ENCODE results near the gene JARID2.
"Not testable (repeated sequence)": the region's sequence is repeated elsewhere in the genome, so short reads cannot be mapped to it uniquely, and the experiment has no call there.

Gene JARID2

DNA sequence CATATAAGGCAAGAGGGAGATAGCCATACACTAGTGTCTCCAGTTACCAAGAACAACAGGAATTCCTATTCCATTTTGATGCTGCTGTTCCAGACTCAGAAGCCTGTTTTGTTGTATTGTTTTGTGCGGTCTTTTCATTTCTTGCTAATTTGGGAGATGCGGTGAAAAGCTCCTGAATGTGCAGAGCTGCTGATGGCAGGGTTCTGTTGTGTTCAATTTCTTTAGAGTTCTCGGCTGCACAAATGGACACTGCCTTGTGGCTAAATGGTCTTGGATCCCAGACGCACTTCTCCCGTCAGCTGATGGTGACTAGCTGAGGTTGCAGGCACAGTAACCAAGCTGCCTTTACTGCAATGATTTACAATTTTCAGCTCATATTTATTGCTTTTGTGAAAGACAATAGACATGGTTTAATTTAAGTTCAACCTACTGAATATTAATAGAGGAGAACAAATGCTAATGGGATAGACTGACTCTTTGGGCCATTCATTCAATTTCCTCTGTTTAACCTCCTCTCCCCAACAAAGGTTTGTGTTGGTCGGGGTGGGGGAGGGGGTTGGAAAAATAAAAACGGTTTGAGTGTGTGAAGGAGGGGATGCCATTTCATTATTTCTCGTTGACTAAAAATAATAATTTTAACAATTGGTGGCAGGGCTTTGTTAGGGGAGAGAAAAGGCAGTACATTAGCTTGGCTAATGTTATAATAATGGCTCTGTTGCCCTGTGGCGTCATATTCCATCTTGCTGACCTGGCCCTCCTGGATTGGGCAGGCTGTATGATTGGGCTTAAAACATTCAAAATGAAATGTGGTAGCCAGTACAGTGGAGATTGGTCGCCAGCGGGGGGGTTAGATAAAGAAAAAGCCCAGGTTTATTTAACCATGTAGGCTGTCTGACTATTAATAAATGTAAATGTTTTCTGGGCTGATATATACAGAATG, 159.5 kb downstream of the JARID2 start:
- no peak for DNase-seq

DNA sequence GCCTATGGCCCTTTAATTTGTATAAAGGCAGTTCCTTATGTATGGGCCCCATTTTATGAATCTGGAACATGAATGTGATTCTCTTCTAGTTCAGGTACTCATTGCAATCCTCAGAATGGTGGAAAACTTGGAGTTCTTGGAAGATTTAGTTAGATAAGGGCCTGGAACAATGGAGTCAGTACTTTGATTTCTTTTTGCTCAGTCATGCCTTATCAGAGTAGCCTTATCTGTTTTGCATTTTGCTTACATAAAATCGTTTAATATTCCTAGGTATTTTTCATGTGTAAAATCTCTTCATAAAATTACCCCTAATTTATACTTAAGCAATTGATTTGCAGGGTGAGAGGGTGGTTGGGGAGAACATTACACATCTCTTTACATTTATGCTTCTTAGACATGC, 160.6 kb downstream of the JARID2 start:
- no peak for DNase-seq

DNA sequence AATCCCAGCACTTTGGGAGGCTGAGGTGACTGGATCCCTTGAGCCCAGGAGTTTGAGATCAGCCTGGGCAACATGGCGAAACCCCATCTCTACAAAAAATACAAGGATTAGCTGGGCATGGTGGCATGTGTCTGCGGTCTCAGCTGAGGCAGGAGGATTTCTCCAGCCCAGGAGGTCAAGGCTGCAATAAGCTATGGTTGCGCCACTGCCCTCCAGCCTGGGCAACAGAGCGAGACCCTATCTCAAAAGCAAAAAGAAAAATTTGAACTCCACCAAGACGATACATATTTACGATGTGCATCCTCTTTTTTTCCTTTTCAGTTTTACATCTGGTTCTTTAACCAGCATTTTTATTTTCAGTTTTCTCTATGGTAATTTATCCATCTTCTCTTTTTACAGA, 162.1 kb downstream of the JARID2 start:
- no peak for DNase-seq

DNA sequence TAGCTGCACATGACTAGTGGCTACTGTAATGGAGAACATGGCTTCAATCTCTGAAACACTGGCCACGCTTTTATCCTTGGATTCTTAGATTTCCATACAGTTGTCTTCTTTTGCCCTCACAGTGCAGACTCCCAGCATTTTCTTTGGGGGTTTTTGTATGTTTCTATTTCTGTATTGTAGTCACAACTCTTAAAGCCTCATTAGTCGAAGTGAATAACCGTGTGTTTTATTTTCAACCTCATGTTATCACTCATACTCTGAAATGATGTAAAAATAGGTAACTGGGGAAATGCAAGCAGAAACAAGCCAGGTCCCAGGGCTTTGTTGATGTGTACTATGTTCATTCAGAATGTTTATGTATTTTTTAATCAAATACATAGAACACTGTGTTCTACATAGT, 162.9 kb downstream of the JARID2 start:
- DNase-seq, result no peak

DNA sequence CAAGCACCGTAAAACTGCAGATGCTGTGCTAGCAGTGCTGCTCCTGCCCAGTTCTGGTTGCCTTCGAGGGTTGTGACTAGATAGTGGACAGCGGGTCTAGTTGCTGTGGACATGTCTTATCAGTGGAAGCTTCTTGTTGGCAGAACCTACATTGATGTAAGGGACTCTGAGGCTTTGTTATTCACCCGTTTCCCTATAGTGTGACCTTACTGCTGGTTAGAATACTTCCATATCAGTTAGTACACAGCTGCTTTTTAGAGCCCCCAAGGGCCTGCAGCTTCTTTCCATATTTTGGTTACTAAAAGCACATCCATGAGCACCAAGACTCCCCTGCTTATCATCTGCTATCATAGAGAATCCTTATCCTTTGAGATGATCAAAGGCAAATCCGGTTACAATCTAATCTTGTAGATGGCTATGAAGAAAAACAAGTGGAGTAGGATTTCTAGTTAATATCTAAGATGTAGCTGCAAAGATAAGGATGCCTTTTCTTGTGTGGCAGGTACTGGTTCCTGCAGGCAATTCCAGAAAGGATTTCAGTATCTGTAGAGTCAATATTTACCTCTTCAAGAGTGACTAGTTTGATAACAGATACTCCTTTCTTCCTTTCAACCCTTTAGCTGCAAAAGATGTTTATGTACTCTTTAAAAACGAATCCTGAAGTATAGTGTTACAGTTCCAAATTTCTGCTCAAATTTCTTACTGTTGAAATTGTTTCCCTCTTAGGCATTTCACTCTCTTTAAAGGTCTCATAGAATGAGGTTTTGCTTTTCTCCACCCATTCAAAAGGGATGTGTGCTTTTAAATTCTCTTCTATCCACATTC, 163.6 kb downstream of the JARID2 start:
- no peak for DNase-seq

DNA sequence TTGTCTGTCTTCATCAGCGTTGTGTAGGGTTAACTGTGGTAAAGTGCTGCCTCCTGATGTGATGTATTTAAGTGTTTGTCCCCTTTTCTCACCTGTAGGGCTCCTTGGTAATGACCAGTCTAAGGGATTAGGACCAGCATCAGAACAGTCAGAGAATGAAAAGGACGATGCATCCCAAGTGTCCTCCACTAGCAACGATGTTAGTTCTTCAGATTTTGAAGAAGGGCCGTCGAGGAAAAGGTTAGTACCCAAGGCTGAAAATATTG, 164.2 kb downstream of the JARID2 start:
- no peak for DNase-seq

DNA sequence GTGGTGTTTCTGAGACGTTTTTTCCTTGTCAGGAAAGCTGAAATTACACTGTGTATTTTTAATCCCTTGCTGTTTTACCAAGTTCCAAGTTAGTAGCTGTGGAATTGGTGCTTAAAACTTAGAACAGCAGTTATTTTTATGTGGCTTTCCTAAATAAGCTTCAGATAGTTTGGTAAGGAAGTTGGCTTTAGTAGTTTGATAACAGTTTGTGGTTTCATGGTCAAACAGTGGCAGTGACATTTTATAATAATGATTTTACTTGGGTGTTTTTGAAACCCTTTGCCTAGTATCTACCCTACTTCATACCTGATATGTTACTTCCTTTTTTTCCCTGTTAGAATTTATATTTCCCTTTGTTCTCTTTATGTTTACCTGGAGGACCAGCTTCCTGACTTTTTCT, 164.9 kb downstream of the JARID2 start:
- no peak for DNase-seq

DNA sequence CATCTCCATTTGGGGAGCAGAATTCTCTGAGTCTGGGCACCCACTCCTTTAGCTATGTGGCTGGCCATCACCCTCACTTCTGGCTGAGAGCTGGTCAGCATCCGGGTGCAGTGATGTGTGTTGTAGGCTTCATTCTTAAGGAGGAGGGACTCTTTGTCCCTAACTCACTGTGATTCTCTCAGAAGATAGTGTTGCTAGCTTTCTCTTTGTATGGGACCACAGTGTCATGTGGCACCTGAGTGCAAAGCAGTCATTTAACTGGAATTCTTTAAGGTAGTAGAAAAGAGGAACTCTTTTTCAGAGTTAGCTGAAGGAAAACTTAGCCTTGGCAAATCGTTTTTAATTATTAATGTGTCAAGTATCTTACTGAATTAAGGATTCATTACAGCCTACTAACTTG, 165.9 kb downstream of the JARID2 start:
- no peak for DNase-seq

DNA sequence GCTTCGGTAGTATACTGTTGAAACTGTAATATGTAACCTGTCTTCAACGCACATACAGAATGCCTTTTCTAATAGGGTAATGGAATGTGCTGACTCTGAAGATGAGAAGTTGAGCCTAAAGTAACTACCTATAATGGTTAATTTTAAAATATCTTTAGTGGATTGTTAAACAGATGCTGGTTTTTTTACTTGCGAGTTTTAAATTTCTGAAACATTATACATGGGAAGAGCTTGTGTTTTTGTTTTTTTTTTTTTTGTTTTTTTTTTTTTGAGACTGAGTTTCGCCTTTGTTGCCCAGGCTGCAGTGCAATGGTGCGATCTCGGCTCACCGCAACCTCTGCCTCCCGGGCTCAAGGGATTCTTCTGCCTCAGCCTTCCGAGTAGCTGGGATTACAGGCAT, 166.9 kb downstream of the JARID2 start:
- no peak for DNase-seq

DNA sequence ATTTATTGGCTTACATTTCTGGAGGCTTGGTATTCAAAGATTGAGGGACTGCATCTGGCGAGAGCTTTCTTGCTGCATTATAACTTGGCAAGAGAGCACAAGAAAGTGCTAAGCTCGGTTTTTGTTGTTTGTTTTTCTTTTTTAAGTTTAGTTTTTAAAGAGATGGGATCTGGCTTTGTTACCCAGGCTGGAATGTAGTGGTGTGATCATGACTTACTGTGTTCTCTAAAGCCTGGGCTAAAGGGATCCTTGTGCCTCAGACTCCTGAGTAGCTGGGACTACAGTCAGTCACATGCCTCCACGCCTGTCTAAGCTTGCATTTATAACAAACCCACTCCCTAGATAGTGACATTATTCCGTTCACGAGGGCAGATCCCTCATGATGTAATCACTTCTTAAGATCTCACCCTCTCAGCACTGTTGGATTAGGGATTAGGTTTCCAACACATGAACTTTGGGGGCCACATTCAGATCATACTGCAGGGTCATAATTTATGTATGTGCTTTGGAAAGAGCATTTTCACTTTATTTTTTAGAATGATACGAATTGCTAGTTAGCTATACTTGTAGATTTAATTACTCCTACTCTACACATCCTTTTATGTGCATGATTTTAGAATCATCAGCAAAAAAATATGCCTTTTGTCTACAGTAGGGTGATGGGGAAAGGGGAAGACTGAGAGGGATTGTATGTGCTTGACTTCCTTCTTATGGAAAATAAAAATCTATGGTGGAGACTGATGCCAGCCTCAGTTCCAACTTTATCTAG, 167.8 kb downstream of the JARID2 start:
- DNase-seq, result no peak

DNA sequence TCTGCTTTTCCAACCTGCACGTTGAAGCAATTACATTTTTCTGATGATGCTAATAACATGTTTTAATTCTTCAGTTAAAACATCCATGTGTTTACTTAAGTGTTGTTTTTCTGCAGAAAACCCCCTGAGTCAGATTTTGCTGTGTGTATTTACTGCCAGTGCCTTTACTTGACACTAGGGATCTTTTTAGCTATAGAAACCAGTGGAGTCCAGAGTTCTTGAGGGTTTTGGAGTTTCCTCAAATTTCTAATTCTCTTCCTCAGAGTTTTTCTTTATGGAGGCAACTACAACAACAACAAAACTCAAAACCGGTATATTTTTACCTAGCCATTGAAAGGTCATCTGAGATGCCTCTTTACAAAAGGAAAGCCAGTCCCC, 168.4 kb downstream of the JARID2 start:
- DNase-seq, result no peak

DNA sequence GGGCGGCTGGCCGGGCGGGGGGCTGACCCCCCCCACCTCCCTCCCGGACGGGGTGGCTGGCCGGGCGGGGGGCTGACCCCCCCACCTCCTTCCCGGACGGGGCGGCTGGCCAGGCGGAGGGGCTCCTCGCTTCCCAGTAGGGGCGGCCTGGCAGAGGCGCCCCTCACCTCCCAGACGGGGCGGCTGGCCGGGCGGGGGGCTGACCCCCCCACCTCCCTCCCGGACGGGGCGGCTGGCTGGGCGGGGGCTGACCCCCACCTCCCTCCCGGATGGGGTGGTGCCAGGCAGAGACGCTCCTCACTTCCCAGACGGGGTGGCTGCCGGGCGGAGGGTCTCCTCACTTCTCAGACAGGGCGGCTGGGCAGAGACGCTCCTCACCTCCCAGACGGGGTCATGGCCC, 169.8 kb downstream of the JARID2 start:
- not testable (repeated sequence) for DNase-seq

DNA sequence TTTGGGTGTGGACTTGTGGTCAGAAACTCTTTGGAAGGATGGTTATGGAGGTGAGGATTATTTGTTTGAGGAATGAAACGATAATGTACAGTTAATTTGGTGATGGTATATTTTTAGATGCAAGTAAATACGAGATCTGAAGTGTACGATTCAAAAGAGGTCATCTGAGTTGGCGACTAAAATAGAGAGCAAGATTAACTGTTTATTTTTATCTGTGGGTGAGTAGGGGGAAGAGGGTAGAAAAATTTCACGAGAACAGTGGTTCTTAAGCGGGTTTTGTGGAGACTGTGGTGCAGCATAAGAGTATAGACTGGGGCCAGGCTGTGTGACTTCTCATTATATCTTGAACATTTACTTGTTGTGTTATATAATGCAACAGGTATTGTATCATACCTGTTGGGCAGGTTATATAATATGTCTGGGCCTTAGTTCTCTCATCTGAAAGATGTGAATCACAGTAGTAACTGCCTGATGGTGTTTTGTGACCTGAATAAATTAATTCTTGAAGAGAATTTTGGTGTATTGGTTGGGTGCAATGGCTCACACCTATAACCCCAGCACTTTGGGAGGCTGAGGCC, 171.2 kb downstream of the JARID2 start:
- no peak for DNase-seq

DNA sequence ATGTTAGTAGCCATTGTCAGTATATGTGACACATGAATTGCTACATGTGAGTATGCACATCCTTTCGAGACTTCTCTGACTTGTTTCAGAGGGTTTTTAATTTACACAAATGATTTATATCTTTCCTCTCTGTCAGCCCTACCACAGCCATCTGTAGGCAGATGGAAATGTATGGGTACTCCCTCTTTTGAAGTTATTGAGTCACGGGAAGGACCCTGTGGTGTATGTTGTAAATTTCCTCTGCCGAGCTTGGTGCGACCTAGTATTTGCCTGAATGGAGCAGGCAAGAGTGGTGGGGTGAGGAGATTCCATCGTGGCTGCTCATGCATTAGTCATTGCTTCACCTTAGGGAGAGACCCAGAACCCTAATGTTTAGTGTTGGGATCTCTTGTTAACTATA, 171.9 kb downstream of the JARID2 start:
- DNase-seq, result no peak

DNA sequence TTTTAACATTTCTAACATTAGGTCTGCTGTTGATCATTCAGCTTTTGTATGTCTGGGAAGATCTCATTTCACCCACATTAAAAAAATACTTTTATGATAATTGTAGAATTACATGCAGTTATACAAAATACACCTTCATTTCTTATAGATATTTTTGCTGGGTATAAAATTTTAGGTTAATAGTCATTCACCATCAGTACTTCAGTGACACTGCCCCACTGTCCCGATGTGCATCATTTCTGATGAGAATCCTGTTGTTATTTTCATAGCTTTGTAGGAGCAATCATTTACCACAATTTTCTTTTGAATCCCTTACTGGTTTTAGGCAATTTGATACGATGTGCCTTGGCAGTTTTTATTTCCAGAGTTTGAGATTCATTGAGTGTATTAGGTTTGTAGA, 173.6 kb downstream of the JARID2 start:
- no peak for DNase-seq

DNA sequence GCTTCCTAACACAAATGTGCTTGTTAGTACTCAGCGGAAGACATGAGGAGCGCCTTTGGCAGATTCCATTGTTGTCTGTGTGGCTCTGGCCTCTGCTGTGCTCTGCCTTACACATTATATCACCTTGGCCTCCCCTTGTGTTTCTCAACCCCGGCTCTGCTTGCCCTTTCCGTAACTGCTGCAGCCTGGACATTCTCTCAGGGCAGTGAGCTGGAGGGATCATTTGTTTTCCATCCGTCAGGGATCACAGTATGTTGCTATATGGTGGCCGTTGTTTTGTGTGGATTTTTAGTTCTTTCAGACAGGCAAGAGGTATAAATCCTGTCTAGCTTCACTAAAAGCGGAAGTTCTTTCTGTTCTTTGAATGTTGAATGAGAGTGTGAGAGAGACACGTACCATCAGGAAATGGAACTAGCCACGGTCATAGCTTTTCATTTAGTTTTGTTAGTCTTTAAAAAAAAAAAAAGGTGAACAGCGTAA, 175.1 kb downstream of the JARID2 start:
- no peak for DNase-seq

DNA sequence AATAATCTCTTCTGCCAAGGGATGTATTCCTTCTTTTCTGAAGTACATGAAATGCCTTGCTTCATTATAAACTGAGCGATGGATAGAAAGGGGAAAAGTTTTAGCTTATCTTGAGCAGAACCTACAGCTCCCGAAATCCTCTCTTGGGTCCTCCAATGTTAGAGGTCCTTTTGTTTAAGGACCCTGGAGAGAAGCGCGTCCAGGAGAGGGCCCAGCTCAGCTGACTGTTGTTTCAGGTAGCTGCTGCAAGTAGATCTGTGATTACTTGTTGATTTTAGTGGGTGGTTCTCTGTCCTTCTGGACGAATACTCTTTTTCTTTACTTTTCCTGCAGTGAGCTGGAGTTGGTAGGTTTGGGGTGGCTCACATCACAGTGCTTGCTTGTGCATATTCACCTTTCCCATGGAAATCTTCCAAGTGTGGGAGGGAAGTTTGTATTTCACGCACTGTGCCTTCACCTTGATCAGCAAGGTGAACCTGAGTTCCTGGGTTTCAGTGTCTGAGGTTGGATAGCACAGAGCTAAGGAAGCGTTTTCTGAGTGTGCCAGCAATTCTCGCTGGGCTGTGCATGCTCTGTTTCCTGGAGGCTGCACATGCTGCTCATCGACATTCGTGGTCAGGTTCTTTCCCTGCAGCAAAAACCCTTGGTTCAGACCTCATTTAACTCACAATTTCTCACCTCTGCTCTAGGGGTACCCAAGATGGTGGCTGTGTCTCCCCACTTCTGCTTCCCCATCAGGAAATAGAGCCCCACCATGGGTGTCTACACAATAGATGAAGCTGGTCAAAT, 176.3 kb downstream of the JARID2 start:
- no peak for DNase-seq

DNA sequence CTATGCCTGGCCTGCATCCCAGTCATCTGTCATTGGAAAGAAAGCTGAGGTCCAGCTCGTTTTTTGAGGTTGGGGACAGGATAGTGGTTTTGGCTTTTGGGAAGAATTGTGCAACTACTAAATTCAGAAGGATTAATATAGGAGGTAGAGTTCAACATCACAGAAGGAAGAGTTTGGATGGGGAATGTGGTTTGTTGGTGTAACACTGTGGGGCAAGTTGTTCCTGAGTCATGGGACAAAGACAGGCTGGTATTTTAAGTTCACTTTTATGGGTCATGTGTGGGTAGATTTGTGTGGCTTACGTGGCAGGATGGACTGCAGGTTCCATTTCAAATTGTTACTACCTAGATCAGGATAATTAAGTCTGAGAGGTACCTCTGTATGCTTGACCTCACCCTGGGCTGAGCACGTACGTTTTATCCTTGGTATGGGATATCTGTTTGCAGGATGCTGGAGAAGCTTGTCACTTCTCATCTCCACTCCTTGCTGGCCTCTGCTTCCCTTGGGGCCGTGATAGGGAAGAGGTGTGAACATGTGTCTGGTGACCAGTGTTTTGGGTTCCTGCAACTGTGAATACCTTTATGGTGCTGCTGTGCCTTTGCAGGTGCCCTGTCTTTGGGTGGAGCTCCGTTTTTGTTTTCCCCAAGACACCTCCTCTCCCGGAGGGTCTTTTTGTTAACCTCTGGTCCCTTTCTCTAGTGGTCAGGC, 177.6 kb downstream of the JARID2 start:
- no peak for DNase-seq

DNA sequence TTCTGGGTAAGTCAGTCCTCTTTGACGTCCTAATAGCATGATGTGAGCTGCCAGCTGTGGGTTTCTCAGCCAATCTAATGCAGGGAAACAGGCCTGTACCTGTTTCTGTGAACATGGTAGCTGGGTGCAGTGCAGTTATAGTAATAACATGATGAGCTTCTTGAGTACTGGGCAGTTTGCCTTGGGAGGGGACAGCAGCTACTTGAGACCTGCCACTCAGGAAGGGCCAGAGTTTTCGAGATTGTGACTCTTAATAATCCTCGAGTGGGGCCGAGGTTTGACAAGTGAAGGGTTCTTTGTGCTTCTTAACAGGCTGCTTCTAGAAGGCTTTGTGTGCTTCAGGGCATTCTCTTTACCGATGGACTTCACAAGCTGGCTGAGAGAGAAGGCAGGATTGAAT, 180.1 kb downstream of the JARID2 start:
- no peak for DNase-seq

DNA sequence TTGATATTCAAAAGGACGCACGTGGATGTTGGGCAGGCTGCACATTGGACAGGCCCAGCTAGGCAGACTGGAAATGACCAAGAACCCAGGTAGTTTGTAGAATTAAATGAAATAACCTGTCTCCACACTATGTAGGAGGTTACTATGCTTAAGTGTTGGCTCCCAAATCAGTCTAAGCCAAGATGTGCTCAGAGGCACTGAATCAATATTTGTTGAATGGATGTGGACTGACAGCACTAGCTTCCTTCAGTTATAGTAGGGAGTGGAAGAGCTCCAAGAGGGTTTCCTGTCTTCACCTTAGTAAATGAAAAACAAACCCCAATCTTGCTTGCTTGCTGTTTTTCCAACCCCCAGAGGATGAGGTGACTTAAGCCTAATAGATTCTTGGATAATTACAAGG, 180.5 kb downstream of the JARID2 start:
- no peak for DNase-seq

DNA sequence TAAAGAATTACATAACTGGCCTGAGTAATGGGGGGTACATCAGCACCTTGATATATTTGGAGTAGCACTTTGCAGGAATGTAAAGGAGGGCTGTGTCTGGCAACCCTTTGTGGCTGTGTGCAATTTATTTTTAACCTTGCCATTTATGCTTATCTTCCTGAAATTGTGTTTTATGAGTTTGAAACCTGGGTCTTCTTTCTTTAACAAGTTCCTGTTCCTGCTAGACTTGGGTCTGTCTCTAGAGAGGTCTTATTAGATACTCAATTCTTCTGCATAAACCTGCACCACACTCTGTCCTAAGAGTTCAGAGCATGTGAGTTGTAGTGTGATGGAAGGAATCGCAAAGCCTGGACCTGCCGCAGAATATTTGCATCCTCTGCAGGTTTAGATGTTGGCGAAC, 181.0 kb downstream of the JARID2 start:
- no peak for DNase-seq
